Measurements from ENCODE around the gene ERC2.

- TF ChIP-seq, protein P1, sequence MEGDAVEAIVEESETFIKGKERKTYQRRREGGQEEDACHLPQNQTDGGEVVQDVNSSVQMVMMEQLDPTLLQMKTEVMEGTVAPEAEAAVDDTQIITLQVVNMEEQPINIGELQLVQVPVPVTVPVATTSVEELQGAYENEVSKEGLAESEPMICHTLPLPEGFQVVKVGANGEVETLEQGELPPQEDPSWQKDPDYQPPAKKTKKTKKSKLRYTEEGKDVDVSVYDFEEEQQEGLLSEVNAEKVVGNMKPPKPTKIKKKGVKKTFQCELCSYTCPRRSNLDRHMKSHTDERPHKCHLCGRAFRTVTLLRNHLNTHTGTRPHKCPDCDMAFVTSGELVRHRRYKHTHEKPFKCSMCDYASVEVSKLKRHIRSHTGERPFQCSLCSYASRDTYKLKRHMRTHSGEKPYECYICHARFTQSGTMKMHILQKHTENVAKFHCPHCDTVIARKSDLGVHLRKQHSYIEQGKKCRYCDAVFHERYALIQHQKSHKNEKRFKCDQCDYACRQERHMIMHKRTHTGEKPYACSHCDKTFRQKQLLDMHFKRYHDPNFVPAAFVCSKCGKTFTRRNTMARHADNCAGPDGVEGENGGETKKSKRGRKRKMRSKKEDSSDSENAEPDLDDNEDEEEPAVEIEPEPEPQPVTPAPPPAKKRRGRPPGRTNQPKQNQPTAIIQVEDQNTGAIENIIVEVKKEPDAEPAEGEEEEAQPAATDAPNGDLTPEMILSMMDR (IDR thresholded peaks at IDR 0.05), result no peak
- TF ChIP-seq POLR2A (IDR thresholded peaks at IDR 0.05), result no peak
Observed at GRCh38 chr3:55842204-55842603, 626.1 kb downstream of the ERC2 start.
